ENCODE measurements around the gene GLTP.
"Not testable (repeated sequence)": the region's sequence is repeated elsewhere in the genome, so short reads cannot be mapped to it uniquely, and the experiment has no call there.

The GLTP gene

DNA sequence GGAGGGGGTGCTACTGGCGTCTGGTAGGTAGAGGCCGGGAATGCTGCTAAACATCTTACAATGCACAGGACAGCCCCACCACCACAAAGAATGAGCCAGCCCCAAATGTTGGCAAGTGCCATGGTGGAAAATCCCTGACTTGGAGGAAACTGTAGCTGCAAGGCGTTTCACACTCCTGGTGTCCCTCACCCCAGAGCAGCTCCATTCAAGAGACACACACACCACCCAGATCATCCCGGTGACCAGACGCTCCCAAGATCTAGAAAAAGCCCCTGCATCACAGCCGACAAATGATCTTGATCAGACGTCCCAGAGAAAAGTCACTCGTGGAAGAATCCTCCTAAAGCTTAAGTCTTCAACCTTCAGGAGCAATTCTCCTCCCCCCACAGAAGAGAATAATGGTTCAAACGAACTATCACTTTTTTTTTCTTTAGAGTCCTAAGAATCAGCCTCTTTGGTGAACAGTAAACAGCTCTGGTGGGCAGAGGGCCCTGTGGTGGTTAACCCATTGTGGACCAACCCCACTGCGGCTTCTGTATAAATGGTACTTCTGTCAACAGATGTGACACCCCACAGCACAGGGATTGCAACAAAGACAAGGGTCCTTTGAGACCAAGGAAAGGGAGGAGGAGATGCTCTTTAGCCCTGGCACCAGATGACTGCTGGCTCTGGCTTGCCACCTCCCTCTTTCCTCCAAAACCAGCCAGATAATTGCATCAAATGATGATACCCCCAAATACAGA, 2.7 kb downstream of the GLTP start:
- no peak for DNase-seq (ENCODE audit: low spot score)

GRCh38 chr12:109876406-109876805, 3.9 kb downstream of the GLTP start:
- DNase-seq (ENCODE audit: low spot score): no peak

- no peak for DNase-seq (ENCODE audit: low spot score)
Observed at GRCh38 chr12:109875572-109876131, 4.7 kb downstream of the GLTP start.

- DNase-seq (ENCODE audit: low spot score): no peak
Observed at GRCh38 chr12:109873653-109874052, 6.7 kb downstream of the GLTP start.

DNA sequence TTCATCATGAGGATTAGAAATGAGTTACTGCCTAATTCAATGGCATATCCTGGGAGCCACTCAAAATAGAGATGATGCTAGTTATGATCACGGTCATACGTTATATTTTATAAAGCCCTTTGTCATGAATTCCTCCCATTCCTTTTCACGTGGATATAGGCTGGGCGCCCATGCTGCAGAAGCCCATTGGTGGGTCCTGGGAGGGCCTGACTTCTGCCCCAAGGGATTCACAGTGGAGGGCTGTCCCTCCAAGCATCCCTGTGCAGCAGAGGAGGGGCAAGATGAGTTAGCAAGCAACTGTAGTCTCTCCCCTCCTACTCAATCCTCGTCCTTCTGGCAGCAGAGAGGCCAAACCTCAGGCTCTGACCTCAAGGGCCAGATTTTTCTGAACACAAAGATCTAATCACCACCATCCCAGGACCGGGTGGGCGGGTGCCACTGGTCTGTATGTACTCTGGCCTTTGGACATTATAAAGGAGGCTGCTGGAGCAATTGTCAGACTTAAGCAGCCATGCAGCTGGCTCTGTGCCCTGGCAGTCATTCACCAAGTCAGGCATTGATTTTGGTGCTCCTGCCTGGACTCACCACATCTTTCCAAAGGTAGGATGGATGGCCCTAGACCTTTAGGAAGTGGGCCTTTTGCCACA, 8.6 kb downstream of the GLTP start:
- no peak for DNase-seq (ENCODE audit: low spot score)

- peak; percentile 36 for DNase-seq (ENCODE audit: low spot score)
Observed at GRCh38 chr12:109870648-109871047, 9.7 kb downstream of the GLTP start.

DNA sequence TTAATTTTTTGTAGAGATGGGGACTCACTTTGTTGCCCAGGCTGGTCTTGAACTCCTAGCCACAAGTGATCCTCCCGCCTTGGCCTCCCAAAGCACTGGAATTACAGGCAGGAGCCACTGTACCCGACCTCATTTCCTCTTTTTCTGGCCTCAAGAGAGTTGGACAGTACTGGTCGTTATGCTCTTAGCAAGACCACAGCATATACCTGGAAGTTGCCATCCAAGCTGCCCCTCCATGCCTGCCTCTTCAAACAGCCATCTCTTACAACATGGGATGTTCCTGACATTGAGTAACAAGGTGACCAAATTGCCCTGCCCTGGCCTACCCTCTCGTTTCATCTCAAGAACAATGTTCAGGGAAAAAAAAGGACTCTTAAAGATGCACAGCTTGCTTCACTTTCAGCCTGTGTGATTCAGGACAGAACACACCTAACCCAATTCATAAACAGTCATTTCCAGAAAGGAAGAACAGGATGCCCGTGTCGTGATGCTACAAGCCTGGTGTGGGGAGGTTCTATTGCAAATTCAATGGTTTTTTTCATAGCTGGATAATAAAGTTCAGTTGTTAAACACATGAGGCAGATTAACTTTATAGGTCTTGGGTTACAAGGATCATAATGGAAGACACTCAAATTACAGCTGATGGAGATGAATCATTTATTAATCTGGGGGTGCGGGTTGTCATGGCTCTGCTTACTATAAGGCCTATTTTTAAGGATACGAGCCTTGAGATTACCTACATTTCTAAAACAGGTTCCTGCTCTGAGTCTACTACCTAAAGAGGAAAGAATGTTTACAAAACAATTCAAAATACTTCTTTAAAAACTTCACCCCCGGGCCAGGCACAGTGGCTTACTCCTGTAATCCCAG, 11.9 kb downstream of the GLTP start:
- no peak for DNase-seq (ENCODE audit: low spot score)

DNA sequence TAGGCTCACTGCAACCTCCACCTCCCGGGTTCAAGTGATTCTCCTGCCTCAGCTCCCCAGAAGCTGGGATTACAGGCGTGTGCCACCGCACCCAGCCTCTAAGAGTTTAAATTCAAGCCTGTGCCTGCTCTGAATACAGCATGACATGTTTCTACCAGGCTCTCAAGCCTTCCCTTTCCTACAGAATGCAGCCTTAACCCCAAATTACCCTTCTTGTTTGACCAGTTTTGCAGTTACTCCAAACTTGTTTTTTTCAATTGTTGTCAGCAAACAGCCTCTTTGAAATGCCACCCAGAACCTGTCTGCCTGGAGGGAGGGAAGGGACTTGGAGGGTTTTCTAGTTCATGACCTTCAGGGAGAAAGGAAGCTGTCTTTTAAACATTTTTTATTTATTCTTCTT, 15.4 kb downstream of the GLTP start:
- no peak for DNase-seq (ENCODE audit: low spot score)

DNA sequence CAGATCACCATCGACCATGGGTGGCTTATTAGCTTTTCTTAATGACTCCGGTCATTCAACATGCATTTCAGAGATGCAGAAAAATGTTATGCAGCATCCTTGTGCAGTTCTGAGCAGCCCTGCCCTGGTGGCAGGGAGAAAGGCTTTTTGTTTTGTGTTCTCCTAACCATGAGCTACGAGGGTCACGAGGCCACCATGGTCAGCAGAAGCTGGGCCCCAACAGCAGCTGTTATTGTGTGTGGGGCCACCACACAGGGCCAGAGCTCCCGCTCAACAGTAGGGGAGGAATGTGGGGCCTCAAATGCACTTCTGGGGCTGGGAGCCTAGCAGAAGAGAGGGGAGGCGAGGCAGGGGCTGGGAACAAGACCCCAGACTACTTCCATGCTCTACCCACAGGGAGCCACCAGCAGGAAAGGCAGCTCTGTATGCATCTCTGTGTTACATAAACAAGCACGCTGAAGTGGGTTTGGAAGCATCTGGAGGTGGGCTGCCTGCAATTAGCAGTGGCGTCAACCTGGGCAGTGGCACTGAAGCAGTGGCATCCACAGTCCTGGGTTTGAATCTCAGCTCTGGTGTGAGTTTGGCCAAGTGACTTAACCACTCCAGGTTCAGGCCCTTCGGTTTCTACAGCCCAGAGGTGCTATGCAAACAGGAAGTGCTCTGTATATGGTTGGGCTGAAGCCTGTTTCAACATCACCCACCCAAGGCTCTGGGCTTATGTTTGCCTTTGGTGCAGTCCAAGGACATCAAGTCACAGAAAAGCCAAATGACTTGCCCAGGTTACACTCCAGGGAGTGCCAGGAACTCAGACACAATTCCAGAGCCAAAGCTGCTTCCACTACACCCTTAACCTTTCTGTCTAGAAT, 16.3 kb downstream of the GLTP start:
- DNase-seq (ENCODE audit: low spot score): peak; percentile 37

DNA sequence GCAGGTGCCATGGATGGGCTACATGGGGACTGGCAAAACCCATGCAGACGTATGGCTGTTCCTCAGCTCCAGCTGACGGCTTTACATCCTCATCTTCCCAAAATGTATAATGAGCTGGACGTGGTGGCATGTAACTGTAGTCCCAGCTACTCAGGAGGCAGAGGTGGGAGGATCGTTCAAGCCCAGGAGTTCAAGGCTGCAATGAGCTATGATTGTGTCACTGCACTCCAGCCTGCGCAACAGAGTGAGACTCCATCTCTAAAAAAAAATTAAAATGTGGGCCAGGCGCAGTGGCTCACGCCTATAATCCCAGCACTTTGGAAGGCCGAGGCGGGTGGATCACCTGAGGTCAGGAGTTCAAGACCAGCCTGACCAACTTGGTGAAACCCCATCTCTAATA, 17.9 kb downstream of the GLTP start:
- not testable (repeated sequence) for DNase-seq (ENCODE audit: low spot score)

DNA sequence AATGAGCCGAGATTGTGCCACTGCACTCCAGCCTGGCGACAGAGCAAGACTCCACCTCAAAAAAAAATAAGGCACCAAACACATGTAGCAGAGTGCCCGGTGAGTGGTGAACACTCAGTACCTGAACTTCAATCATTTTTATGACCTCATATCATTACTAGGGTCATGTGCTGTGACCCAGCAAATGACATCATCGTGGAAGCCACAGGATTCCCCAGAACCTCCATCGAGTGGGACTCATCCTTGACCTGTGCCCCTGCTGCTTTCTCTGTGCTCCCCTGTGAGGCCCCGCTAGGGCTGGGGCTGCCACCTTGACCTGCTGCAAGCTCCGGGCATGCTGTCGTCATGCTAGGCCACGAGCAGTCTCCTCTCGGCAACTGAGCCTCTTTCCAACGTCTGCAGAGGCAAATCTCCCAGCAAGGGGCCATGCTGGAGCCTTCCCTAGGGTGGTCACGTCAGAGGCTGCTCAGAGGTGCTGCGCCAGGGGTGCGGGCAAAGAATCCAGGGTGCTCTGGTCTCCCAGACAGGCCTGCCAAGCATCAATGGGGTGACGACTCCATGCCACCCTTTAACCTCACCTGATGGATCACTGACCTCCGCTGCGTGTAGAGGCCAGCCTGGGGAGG, 18.5 kb downstream of the GLTP start:
- DNase-seq (ENCODE audit: low spot score): no peak

DNA sequence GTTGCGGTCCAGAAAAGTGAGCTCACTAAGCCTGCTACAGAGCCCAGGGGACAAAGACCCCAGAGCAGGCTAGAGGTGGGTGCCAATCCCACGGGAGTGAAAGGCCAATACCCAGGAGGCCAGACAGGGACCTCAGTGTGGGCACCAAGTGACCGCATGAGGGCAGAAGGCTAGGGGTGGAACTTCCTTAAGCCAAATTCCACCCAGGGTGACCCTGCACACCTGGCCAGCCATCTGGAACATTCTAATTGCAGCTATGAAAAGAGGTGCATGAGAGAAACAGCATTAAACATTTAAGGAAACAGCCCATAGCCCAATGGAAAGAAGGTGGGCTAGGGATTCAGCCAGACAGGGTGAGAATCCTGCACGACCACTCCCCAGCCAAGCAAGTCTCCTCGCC, 19.4 kb downstream of the GLTP start:
- DNase-seq (ENCODE audit: low spot score): no peak

- no peak for DNase-seq (ENCODE audit: low spot score)
Observed at GRCh38 chr12:109858764-109859163, 21.6 kb downstream of the GLTP start.

DNA sequence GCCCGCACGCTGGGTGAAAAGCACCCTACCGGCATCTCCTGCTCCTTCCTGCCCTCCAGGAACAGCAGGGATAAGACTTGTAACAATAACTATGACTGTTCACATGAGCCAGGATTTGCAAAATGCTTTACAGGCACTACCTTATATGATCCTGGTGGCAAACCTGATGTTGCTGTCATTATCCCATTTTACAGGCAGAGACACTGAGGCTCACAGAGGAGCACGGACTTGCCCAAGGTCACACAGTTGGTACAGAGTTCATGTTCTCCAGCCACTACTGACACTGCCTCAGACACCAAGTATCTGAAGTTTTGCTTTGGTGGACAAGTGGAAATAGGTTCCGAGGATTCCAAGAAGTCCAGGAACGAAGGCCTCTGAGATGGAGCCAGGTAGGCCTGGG, 22.6 kb downstream of the GLTP start:
- DNase-seq (ENCODE audit: low spot score): no peak

DNA sequence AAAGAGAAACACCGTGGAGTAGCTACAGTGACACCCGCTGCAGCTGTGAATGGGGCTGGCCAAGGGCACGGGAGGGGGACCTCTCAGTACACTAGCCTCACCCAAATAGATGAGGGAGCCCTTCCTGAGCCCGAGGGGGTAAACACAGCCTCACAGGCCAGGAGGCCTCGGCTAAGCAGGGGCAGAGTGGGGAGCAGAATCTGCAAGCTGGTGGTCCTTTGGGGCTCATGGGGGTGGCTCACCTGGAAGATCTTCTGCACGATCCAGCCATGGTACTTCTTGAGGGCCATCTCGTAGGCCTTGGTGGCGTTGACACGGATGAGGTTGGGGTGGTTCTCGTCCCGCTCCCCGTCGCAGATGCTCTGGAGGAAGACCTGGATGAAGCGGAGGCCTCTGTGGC, 25.0 kb downstream of the GLTP start:
- DNase-seq (ENCODE audit: low spot score): no peak

DNA sequence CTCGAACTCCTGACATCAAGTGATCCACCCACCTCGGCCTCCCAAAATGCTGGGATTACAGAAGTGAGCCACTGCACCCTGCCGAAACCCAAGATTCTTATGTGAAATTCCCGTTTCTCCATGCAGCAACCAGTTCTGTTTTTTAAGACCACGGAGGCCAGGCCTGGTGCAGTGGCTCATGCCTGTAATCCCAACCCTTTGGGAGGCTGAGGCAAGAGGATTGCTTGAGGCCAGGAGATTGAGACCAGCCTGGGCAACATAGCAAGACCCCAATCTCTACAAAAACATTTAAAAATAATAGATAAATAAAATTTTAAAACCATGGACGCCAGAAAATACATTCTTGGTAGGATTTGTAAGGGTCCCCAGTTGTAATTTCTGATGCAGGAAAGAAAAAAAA, 29.8 kb downstream of the GLTP start:
- not testable (repeated sequence) for DNase-seq (ENCODE audit: low spot score)

DNA sequence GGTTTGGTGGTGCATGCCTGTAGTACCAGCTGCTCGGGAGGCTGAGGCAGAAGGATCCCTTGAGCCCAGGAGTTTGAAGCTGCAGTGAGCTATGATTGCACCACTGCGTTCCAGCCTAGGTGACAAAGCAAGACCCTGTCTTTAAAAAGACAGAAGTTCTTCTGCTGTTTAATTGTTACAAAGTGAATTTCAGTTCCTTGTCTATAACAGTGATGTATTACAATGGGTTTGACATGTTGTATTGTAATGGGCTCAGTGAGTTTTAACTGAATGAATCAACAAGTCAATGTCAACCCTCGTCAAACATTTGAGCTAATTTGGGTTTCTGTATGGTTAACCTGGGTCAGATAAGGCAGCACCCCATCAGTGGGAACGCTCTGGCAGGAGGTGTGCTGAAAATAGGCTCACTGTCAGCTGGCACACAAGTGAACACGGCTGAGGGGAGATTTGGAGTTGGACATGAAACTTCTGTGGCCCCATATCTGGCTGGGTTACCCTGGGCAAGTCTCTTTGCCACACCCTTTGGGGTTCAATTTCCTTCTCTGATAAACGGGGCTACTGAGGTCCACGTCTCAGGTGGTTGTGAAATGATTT, 33.1 kb downstream of the GLTP start:
- DNase-seq (ENCODE audit: low spot score): no peak

DNA sequence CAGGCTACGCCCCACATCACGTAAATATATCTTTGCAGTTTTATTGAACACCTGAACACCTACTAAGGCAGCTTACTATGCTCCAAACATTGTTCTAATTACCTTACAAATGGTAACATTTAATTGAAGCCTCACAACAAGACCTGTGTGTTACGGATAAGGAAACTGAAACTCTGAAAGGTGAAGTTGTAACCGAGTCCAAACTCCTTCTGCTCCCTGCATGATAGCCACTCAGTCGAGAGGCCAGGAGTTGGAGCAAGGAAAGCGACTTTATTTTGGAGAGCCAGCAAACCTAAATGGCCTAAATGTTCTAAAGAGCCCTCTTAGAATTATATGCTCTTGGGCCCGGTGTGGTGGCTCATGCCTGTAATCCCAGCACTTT, 34.5 kb downstream of the GLTP start:
- no peak for DNase-seq (ENCODE audit: low spot score)

GRCh38 chr12:109844983-109845823, 35.1 kb downstream of the GLTP start:
- peak; percentile 98 for DNase-seq (ENCODE audit: low spot score)

DNA sequence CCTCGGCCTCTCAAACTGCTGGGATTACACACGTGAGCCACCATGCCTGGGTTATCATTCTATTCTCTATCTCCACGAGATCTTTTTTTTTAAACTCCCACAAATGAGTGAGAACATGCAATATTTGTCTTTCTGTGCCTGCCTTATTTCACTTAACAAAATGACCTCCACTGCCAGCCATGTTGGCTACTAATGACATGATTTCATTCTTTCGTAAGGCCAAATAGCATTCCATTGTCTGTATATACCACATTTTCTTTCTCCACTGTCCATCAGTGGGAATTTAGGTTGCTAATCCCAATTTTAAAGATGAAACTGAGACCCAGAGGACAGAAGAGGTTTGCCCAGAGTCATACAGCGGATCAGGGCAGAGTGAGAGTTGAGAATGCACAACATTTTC, 36.2 kb downstream of the GLTP start:
- DNase-seq (ENCODE audit: low spot score): no peak
